Neuronal stem cell (in vitro differentiated cells): ENCODE measurements around the gene UBE2J2.

Experiments
- DNase-seq: peaks from one replicate; pipeline ENCODE4 v3.0.0-alpha.2; 2013; ENCODE audit warnings: low spot score
- H2AFZ ChIP-seq: one replicate; pipeline ENCODE4 v1.6.1; 2013; ENCODE audit warnings: mild to moderate bottlenecking, low read length, inconsistent platforms
- H2AK5ac ChIP-seq: 2 replicates; pipeline ENCODE4 v1.6.1; 2013; ENCODE audit warnings: low read depth, mild to moderate bottlenecking, inconsistent platforms, low read length, moderate library complexity, mixed read lengths
- H2BK120ac ChIP-seq: 2 replicates; pipeline ENCODE4 v1.6.1; 2013; ENCODE audit warnings: low read depth, mild to moderate bottlenecking, inconsistent platforms, low read length, moderate library complexity, mixed read lengths
- H2BK12ac ChIP-seq: one replicate; pipeline ENCODE4 v1.6.1; 2013; ENCODE audit warnings: low read length, inconsistent platforms
- H2BK15ac ChIP-seq: 2 replicates; pipeline ENCODE4 v1.6.1; 2013; ENCODE audit warnings: mild to moderate bottlenecking, low read length, inconsistent platforms, mixed read lengths
- H2BK5ac ChIP-seq: one replicate; pipeline ENCODE4 v1.6.1; 2013; ENCODE audit warnings: inconsistent platforms, mild to moderate bottlenecking, low read length, moderate library complexity
- H3K14ac ChIP-seq: one replicate; pipeline ENCODE4 v1.6.1; 2013; ENCODE audit warnings: low read length, inconsistent platforms
- H3K18ac ChIP-seq: 2 replicates; pipeline ENCODE4 v1.6.1; 2013; ENCODE audit warnings: low read length, inconsistent platforms
- H3K23ac ChIP-seq: 2 replicates; pipeline ENCODE4 v1.6.1; 2013; ENCODE audit warnings: low read depth, mild to moderate bottlenecking, mixed read lengths, low read length, inconsistent platforms; ENCODE audit not compliant: poor library complexity
- H3K27ac ChIP-seq: replicated peaks from 3 replicates; pipeline ENCODE4 v1.5.1; 2013; ENCODE audit warnings: low read length, inconsistent platforms
- H3K27me3 ChIP-seq, 3 experiments: 2 replicates each; pipeline ENCODE4 v1.6.1; 2013; ENCODE audit warnings: low read length in 3 of 3, mild to moderate bottlenecking in 2 of 3, inconsistent platforms in 1 of 3, low read depth in 1 of 3, mixed read lengths in 1 of 3, moderate library complexity in 1 of 3; ENCODE audit not compliant: control insufficient read depth in 3 of 3, insufficient read depth in 3 of 3
- H3K36me3 ChIP-seq, 2 donors: replicated peaks in 1 of 2; 2 replicates each; pipeline ENCODE4 v1.6.1; 2013; ENCODE audit warnings: low read length in 2 of 2; ENCODE audit not compliant: control insufficient read depth in 2 of 2, insufficient read depth in 2 of 2
- H3K4ac ChIP-seq: 2 replicates; pipeline ENCODE4 v1.6.1; 2013; ENCODE audit warnings: inconsistent platforms, mild to moderate bottlenecking, low read length, moderate library complexity
- H3K4me1 ChIP-seq, 2 donors: 1 replicate in 1 of 2; 2 replicates in 1 of 2; pipeline ENCODE4 v1.6.1; 2013; ENCODE audit warnings: low read length in 2 of 2, low read depth in 1 of 2; ENCODE audit not compliant: control insufficient read depth in 2 of 2, insufficient read depth in 1 of 2
- H3K4me2 ChIP-seq: one replicate; pipeline ENCODE4 v1.6.1; 2013; ENCODE audit warnings: mild to moderate bottlenecking, low read length, inconsistent platforms; ENCODE audit not compliant: insufficient read depth, poor library complexity, severe bottlenecking
- H3K4me3 ChIP-seq, 2 donors: 2 replicates each; pipeline ENCODE4 v1.5.1; 2013; ENCODE audit warnings: low read length in 2 of 2, mild to moderate bottlenecking in 2 of 2, inconsistent platforms in 1 of 2, moderate library complexity in 1 of 2
- H3K79me1 ChIP-seq: one replicate; pipeline ENCODE4 v1.6.1; 2013; ENCODE audit warnings: low read depth, mild to moderate bottlenecking, inconsistent platforms, low read length, moderate library complexity
- H3K9ac ChIP-seq: one replicate; pipeline ENCODE4 v1.6.1; 2013; ENCODE audit warnings: mild to moderate bottlenecking, low read depth, low read length, inconsistent platforms; ENCODE audit not compliant: poor library complexity
- H3K9me3 ChIP-seq, 2 donors: replicated peaks in 1 of 2; 2 replicates each; pipeline versions ENCODE3 to v1.6.1; 2013; ENCODE audit warnings: low read length in 2 of 2, mild to moderate bottlenecking in 2 of 2, inconsistent platforms in 1 of 2, low read depth in 1 of 2, mixed read lengths in 1 of 2, moderate library complexity in 1 of 2; ENCODE audit not compliant: control insufficient read depth in 2 of 2, insufficient read depth in 1 of 2
- H4K8ac ChIP-seq: one replicate; pipeline ENCODE4 v1.6.1; 2013; ENCODE audit warnings: low read depth, mild to moderate bottlenecking, inconsistent platforms, low read length, moderate library complexity
- H4K91ac ChIP-seq: one replicate; pipeline ENCODE4 v1.6.1; 2013; ENCODE audit warnings: low read length, low read depth, mild to moderate bottlenecking, inconsistent platforms; ENCODE audit not compliant: poor library complexity
- WGBS, 2 donors: extraction: QIAGEN DNeasy Blood & Tissue Kit; methylation state at CpG; one replicate each; pipeline ENCODE4 v1.1.7; 2013; ENCODE audit warnings: missing lambda C conversion rate in 2 of 2, mixed read lengths in 1 of 2; ENCODE audit not compliant: insufficient read length in 2 of 2, insufficient replicate concordance in 1 of 2; ENCODE audit errors: extremely low coverage in 2 of 2; 5-methylcytosine and 5-hydroxymethylcytosine counted together

The UBE2J2 gene

DNA sequence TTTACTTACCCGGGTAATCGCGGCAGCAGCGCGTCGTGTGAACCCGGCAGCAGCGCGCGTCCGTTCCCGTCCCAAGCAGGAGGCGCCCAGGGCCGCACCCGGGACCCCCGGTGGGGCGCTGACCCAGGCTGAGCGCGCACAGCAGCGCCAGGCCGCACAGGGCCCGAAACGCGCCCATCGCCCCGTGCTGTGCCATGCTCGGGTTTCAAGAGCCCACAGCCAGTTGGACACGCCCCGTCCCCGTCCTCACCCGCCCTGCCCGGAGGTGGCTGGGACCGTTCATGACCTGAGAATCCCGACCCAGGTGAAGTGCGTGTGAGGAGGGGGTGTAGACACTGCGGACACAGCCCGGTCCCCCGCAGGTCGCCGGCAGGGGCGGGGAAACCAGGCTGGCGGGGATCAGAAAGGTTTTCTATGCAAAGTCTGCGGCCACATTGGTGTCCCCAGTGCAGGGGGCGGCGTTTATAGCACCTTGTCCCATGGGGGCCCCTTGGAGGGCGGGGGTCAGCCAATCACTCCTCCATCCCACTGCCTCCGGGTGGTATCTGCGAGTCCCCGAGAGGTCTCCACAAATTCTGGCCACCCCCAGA is 67.2 kb downstream of the UBE2J2 start, which contains the start of gene TNFRSF18:
TSS of gene TNFRSF18 (minus strand) at position 217 of the 590 bp plus-strand sequence. CDS start at position 196, 21 bp downstream.
- peak within 1 kb of the TSS in 1 of 2 donors; percentile 60 for H3K4me3 ChIP-seq
- H2BK5ac ChIP-seq = peak within 1 kb of the TSS; percentile 66
- peak within 1 kb of the TSS; percentile 72 for H2BK120ac ChIP-seq
- H4K8ac ChIP-seq = peak within 1 kb of the TSS; percentile 17
- no peaks in the 10 kb centered on the region for H3K36me3 ChIP-seq
- peaks cover 4% of the 10 kb centered on the region for H3K79me1 ChIP-seq
- H3K27me3 ChIP-seq = peaks cover 0 to 42% (median 23%) of the 10 kb centered on the region in 3 experiments
- peak within 1 kb of the TSS; percentile 96 for H2AK5ac ChIP-seq
- peak; percentile 30 for DNase-seq
- H3K4ac ChIP-seq = no peak within 1 kb of the TSS
- peak within 1 kb of the TSS; percentile 84 for H2BK12ac ChIP-seq
- H3K27ac ChIP-seq = no peak within 1 kb of the TSS
- peak within 1 kb of the TSS; percentile 60 for H3K9ac ChIP-seq
- H4K91ac ChIP-seq = no peak within 1 kb of the TSS
- no CpG with 5 or more reads among the region's 49 CpGs for WGBS, 2 donors
- H3K18ac ChIP-seq = peak within 1 kb of the TSS; percentile 91
- no peak within 1 kb of the TSS for H2AFZ ChIP-seq
- H3K14ac ChIP-seq = peak within 1 kb of the TSS; percentile 47
- peak within 1 kb of the TSS; percentile 89 for H2BK15ac ChIP-seq
- H3K4me1 ChIP-seq = peaks cover 5% of the 10 kb centered on the region in 2 donors
- H3K4me2 ChIP-seq = peak within 1 kb of the TSS; percentile 73
- H3K23ac ChIP-seq = peak within 1 kb of the TSS; percentile 89
- no peaks in the 10 kb centered on the region for H3K9me3 ChIP-seq

DNA sequence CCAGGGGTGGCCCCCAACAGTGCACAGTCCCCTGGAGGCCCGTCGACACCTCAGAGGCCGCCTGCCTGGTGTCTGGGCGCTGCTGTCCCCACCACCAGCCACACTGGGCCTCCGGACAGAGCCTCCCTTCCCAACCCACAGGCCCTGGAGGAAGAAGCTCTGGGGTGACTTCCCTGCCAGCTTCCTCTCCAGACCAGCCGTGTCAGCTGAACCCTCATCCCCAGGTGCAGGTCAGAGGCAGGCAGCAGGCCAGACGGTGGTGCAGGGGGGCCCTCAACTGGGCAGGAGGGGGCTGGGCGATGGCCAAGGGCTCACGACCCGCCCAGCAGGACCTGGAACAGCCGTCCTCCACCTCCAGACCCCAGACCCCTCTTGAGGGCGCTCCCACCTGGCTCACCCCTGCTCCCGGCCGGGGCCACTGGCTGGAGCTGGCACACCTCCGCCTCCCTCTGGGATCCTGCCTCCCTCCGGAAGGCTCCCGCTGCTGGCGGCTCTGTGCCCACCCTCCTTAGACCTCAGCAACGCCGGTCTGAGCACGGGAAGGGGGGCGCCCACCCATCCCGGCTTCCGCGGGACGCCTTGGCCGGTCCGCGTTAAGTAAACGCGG is 67.8 kb downstream of the UBE2J2 start:
- H3K18ac ChIP-seq = peak overlapping the region; percentile 91
- peak overlapping the region; percentile 96 for H2AK5ac ChIP-seq
- no peak overlapping the region for H3K4ac ChIP-seq
- peak overlapping the region; percentile 89 for H3K23ac ChIP-seq
- H3K9me3 ChIP-seq = no peaks in the 10 kb centered on the region
- peaks cover 0 to 42% (median 23%) of the 10 kb centered on the region in 3 experiments for H3K27me3 ChIP-seq
- H2BK12ac ChIP-seq = no peak overlapping the region
- H3K14ac ChIP-seq = peak overlapping the region; percentile 47
- peak overlapping the region; percentile 66 for H2BK5ac ChIP-seq
- H3K4me1 ChIP-seq = peaks cover 5 to 9% of the 10 kb centered on the region in 2 donors
- H3K79me1 ChIP-seq = peaks cover 3% of the 10 kb centered on the region
- peak overlapping the region in 1 of 2 donors; percentile 60 for H3K4me3 ChIP-seq
- no peak overlapping the region for H2AFZ ChIP-seq
- peak overlapping the region; percentile 73 for H3K4me2 ChIP-seq
- no peaks in the 10 kb centered on the region for H3K36me3 ChIP-seq
- H2BK15ac ChIP-seq = peak overlapping the region; percentile 64
- peak overlapping the region; percentile 17 for H4K8ac ChIP-seq
- no peak for DNase-seq
- no CpG with 5 or more reads among the region's 31 CpGs for WGBS, 2 donors
- H3K9ac ChIP-seq = peak overlapping the region; percentile 60
- no peak overlapping the region for H4K91ac ChIP-seq
- peak overlapping the region; percentile 18 for H2BK120ac ChIP-seq
- H3K27ac ChIP-seq = no peak overlapping the region

DNA sequence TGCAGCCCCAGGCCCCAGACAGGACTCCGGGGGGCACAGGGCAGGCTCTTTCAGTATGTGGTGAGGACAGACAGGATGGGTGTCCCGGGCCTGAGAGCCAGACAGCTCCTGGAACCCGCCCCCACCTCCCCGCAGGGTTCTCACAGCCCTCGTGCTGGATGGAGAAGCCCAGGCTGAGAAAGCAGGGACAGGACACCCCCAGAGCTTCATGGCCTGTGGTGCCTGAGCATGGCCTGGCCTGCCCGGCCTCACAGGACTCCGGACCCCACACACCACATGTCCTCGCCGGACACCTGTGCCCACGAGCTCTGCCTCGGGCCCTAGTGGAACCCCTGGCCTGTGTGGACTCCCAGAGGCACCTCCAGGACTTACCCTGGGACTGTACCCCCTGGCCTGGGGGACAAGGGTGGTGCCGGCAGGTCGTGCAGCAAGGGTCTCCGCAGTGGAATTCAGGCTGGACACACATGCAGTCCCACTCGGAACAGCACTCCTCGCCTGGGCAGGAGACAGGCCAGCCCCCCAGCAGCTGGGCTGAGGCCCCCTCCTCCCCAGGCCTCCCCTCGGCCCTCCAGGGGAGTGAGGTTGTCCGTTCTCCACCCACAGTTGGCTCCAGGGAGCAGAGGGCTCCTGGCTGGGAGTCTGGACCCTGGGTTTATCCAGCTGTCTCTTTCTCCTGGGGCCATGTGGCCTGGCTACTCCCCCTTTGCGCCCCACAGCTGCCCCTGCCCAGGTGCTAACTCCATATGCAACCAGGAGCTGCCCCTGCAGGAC is 68.5 kb downstream of the UBE2J2 start:
- Histone ChIP-seq H4K8ac (peak overlapping the region; percentile 17), H2BK15ac (peak overlapping the region; percentile 64), H3K4me1 (peaks cover 8 to 15% of the 10 kb centered on the region in 2 donors), H2AFZ (no peak overlapping the region), H3K27me3 (peaks cover 0 to 41% (median 27%) of the 10 kb centered on the region in 3 experiments), H3K23ac (peak overlapping the region; percentile 89), H3K4me3 (no peak overlapping the region), H2BK12ac (no peak overlapping the region), H3K4me2 (no peak overlapping the region), H2BK5ac (no peak overlapping the region), H3K9ac (peak overlapping the region; percentile 7), H2AK5ac (peak overlapping the region; percentile 96), H3K14ac (no peak overlapping the region), H3K79me1 (peaks cover 3% of the 10 kb centered on the region), H3K27ac (no peak overlapping the region), H3K18ac (peak overlapping the region; percentile 91), H3K9me3 (no peaks in the 10 kb centered on the region), H3K36me3 (no peaks in the 10 kb centered on the region), H4K91ac (no peak overlapping the region), H2BK120ac (peak overlapping the region; percentile 18), H3K4ac (no peak overlapping the region)
- DNase-seq = no peak
- no CpG with 5 or more reads among the region's 19 CpGs for WGBS, 2 donors
